BLaER1 treated with 17β-estradiol and CSF1 and Interleukin-3, amounts not matched to agents 10 nM and 100 nM (cell line): ENCODE measurements around the gene STK32B.

ENCODE experiments used
- H3K27ac ChIP-seq, 11 experiments: shearing (Covaris generic); formaldehyde crosslinking; 2 replicates each; pipeline ENCODE4 v1.8.1; 2022
- H3K27me3 ChIP-seq, 11 experiments: shearing (Covaris generic); formaldehyde crosslinking; 2 replicates each; pipeline ENCODE4 v1.8.1; 2022
- H3K36me3 ChIP-seq, 11 experiments: shearing (Covaris generic); formaldehyde crosslinking; 2 replicates each; pipeline ENCODE4 v1.8.1; 2022
- H3K4me1 ChIP-seq, 10 experiments: shearing (Covaris generic); formaldehyde crosslinking; 2 replicates each; pipeline ENCODE4 v1.8.1; 2022
- H3K4me2 ChIP-seq, 11 experiments: shearing (Covaris generic); formaldehyde crosslinking; 2 replicates each; pipeline ENCODE4 v1.8.1; 2022
- H3K4me3 ChIP-seq, 10 experiments: shearing (Covaris generic); formaldehyde crosslinking; 2 replicates each; pipeline ENCODE4 v1.8.1; 2022
- H3K9ac ChIP-seq, 11 experiments: shearing (Covaris generic); formaldehyde crosslinking; 2 replicates each; pipeline ENCODE4 v1.8.1; 2022
- H3K9me3 ChIP-seq, 11 experiments: shearing (Covaris generic); formaldehyde crosslinking; replicated peaks in 1 of 11; 2 replicates each; pipeline ENCODE4 v1.8.1; 2022
- H4K20me1 ChIP-seq, 11 experiments: shearing (Covaris generic); formaldehyde crosslinking; 2 replicates each; pipeline ENCODE4 v1.8.1; 2022
- Cebpa-rat ChIP-seq, 11 experiments: shearing (Covaris generic); IDR thresholded peaks; 2 replicates each; pipeline ENCODE4 v1.8.1; 2022

The STK32B gene

DNA sequence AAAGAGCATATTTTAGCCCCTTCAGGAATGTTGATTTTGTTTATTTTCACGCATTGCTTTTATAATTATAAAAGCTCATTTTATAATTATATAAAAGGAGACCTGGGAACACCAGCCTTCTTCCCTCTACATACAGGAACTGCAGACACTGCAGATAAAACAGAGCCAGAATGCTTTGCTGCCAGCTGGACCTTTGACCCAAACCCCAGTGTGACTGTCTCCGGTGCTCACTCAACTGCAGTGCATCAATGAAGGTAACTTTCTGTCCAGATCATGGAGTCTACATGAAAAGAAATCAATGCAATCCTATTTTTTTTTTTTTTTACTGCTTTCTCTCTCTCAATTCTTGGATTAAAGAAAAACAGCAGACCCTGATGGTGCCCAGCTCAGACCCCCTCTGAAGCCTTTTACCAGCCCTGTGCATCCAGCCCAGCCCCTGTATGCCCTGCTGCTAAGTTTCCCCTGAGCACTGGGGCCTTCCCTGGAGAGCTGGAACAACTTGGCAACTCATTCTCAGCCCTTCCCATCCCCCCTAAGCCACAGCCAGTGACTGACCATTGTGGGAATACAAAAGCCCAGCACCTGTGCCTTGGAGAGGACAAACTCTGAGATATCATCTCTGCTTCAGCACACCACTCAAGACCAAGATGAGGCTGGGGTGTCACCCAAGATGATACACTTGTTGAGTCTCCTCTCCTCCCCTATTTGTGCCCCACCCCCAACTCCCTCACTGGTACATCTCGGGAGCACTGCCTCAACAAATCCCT lies 475.0 kb downstream of the STK32B start:
- H3K4me1 ChIP-seq, result no peaks in the 10 kb centered on the region
- H3K36me3 ChIP-seq, result peaks cover 0 to 6% (median 0%) of the 10 kb centered on the region in 11 experiments; a peak in 2 of 22 replicates
- no peak overlapping the region for H3K27ac ChIP-seq
- no peaks in the 10 kb centered on the region for H4K20me1 ChIP-seq
- no peak for TF ChIP-seq Cebpa-rat (IDR thresholded peaks at IDR 0.05)
- H3K4me3 ChIP-seq, result no peak overlapping the region
- no peak overlapping the region for H3K9ac ChIP-seq
- no peaks in the 10 kb centered on the region for H3K27me3 ChIP-seq
- peaks cover 0 to 15% (median 5%) of the 10 kb centered on the region in 11 experiments; a peak in 10 of 22 replicates for H3K9me3 ChIP-seq
- H3K4me2 ChIP-seq, result no peak overlapping the region

DNA sequence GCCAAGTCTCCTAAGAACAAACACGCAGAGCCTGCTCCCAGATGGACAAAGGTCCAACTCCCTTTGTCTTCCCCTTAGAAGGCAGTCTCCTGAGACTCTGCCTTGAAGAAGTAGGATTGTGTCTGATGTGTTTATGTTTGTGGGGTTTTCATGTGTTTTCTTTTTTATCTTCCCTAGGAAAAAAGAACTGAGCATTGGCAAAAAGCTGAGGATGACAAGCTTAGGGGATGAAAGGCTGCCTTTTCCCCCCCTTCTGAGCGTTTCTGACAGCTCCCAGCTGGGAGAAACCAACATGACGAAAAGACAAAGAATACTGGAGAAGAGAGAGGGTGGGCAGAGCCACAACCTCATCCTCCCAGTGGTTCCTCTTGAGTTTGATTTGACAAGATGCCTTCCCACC lies 475.9 kb downstream of the STK32B start:
- Histone ChIP-seq H4K20me1 (no peaks in the 10 kb centered on the region), H3K27ac (no peak overlapping the region), H3K4me3 (no peak overlapping the region), H3K9me3 (peaks cover 0 to 15% (median 5%) of the 10 kb centered on the region in 11 experiments; a peak in 10 of 22 replicates), H3K9ac (no peak overlapping the region), H3K4me2 (no peak overlapping the region), H3K36me3 (peaks cover 0 to 8% (median 0%) of the 10 kb centered on the region in 11 experiments; a peak in 3 of 22 replicates), H3K4me1 (no peaks in the 10 kb centered on the region), H3K27me3 (no peaks in the 10 kb centered on the region)
- TF ChIP-seq Cebpa-rat (IDR thresholded peaks at IDR 0.05), result no peak

DNA sequence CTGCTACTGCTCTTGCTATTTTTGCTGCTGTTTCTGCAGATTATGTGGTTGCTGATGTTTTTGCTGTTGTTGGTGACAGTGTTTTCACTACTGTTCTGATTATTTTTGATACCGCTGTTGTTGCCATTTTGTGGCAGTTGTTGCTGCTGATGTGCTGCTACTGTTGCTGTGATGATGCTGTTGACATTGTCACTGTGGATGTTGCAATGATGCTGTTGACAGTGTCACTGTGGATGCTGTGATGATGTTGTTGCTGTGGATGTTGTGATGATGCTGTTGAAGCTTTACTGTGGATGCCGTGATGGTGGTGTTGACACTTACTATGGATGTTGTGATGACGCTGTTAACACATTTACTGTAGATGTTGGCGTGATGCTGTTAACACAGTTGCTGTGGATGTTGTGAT lies 476.8 kb downstream of the STK32B start:
- no peak overlapping the region for H3K4me3 ChIP-seq
- H3K36me3 ChIP-seq, result peaks cover 0 to 8% (median 0%) of the 10 kb centered on the region in 11 experiments; a peak in 3 of 22 replicates
- no peaks in the 10 kb centered on the region for H3K27me3 ChIP-seq
- no peak overlapping the region for H3K9ac ChIP-seq
- H3K4me1 ChIP-seq, result no peaks in the 10 kb centered on the region
- H3K9me3 ChIP-seq, result peaks cover 0 to 15% (median 5%) of the 10 kb centered on the region in 11 experiments; a peak in 10 of 22 replicates
- H4K20me1 ChIP-seq, result no peaks in the 10 kb centered on the region
- no peak overlapping the region for H3K27ac ChIP-seq
- TF ChIP-seq Cebpa-rat (IDR thresholded peaks at IDR 0.05), result no peak
- H3K4me2 ChIP-seq, result no peak overlapping the region

DNA sequence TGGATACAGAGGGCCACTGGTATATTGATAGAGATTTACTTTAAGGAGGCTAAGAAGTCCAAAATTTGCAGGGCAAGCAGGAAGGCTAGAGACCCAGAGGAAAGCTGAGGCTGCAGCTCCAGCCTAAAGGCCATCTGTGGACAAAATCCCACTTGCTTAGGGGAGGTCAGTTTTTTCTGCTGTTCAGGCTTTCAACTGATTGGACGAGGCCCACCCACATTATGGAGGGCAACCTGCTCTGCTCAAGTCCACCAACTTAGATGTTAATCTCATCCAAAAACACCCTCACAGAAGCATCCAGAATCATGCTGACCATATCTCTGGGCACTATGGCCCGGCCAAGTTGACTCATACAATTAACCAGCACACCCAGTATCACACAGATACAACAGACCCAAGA lies 480.8 kb downstream of the STK32B start:
- Histone ChIP-seq H3K4me3 (no peak overlapping the region), H3K9me3 (peaks cover 5 to 13% (median 12%) of the 10 kb centered on the region in 11 experiments; a peak in 17 of 22 replicates), H3K36me3 (peaks cover 0 to 24% (median 0%) of the 10 kb centered on the region in 11 experiments; a peak in 4 of 22 replicates), H3K4me2 (no peak overlapping the region), H3K27me3 (no peaks in the 10 kb centered on the region), H3K27ac (no peak overlapping the region), H3K4me1 (no peaks in the 10 kb centered on the region), H4K20me1 (no peaks in the 10 kb centered on the region), H3K9ac (no peak overlapping the region)
- no peak for TF ChIP-seq Cebpa-rat (IDR thresholded peaks at IDR 0.05)

DNA sequence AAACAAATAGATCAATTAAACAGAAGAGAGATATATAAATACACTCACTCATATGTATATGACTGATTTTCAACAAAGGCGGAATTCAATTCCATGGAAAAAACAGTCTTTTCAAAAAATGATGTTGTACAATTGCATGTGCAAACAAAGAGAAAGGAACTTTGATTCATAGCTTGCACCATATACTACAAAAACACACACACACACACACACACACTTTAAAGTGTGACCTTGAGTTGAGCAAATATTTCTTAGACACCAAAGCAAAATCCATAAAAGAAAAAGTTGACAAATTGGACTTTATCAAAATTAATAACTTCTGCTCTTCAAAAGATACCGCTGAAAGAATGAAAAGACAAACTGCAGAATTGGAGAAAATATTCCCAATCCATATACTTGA lies 488.3 kb downstream of the STK32B start:
- H3K36me3 ChIP-seq, result peaks cover 0 to 8% (median 0%) of the 10 kb centered on the region in 11 experiments; a peak in 2 of 22 replicates
- no peak for TF ChIP-seq Cebpa-rat (IDR thresholded peaks at IDR 0.05)
- peaks cover 5 to 13% (median 12%) of the 10 kb centered on the region in 11 experiments; a peak in 17 of 22 replicates for H3K9me3 ChIP-seq
- H3K4me1 ChIP-seq, result no peaks in the 10 kb centered on the region
- H3K9ac ChIP-seq, result no peak overlapping the region
- H3K4me2 ChIP-seq, result no peak overlapping the region
- H3K4me3 ChIP-seq, result no peak overlapping the region
- no peak overlapping the region for H3K27ac ChIP-seq
- H3K27me3 ChIP-seq, result no peaks in the 10 kb centered on the region
- H4K20me1 ChIP-seq, result no peaks in the 10 kb centered on the region

DNA sequence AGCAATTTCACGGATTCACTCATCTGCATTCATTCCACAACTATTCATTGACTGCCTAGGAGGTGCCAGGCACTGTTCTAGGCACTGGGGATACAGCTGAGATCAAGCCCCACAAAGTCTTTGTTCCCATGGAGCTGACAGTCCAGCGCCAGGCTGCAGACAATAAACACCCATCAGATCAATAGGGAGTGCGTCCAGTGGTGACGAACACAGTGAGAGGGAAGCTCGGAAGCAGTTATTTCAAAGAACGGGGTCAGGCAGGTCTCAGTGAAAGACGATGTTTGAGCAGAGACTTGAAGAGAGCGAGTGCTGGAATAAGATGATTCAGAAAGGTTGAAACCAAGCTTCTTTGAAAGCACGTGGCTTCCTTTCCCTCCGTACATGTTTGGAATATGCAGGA lies 489.9 kb downstream of the STK32B start:
- Histone ChIP-seq H3K9ac (no peak overlapping the region), H3K4me1 (no peaks in the 10 kb centered on the region)
- TF ChIP-seq Cebpa-rat (IDR thresholded peaks at IDR 0.05), result no peak

GRCh38 chr4:5543681-5544080 lies 492.4 kb downstream of the STK32B start:
- Histone ChIP-seq H3K4me3 (no peak overlapping the region), H4K20me1 (no peaks in the 10 kb centered on the region), H3K36me3 (peaks cover 0 to 18% (median 15%) of the 10 kb centered on the region in 11 experiments; a peak in 16 of 22 replicates), H3K4me1 (no peaks in the 10 kb centered on the region), H3K4me2 (no peak overlapping the region), H3K27ac (no peak overlapping the region), H3K9ac (no peak overlapping the region), H3K9me3 (peaks cover 18 to 22% (median 21%) of the 10 kb centered on the region in 11 experiments), H3K27me3 (no peaks in the 10 kb centered on the region)
- no peak for TF ChIP-seq Cebpa-rat (IDR thresholded peaks at IDR 0.05)

More for the DNA sequence above, 489.9 kb downstream of the STK32B start:
- H4K20me1 ChIP-seq, result no peaks in the 10 kb centered on the region
- no peaks in the 10 kb centered on the region for H3K9me3 ChIP-seq
- H3K27me3 ChIP-seq, result no peaks in the 10 kb centered on the region
- H3K36me3 ChIP-seq, result no peaks in the 10 kb centered on the region
- H3K4me3 ChIP-seq, result no peak overlapping the region
- no peak overlapping the region for H3K4me2 ChIP-seq
- H3K27ac ChIP-seq, result no peak overlapping the region

- peaks cover 0 to 18% (median 15%) of the 10 kb centered on the region in 11 experiments; a peak in 16 of 22 replicates for H3K36me3 ChIP-seq
- no peak overlapping the region for H3K4me3 ChIP-seq
- H3K9ac ChIP-seq, result no peak overlapping the region
- no peaks in the 10 kb centered on the region for H3K27me3 ChIP-seq
- no peak for TF ChIP-seq Cebpa-rat (IDR thresholded peaks at IDR 0.05)
- no peaks in the 10 kb centered on the region for H4K20me1 ChIP-seq
- H3K9me3 ChIP-seq, result peaks cover 25 to 30% (median 29%) of the 10 kb centered on the region in 11 experiments
- no peak overlapping the region for H3K4me2 ChIP-seq
- H3K4me1 ChIP-seq, result no peaks in the 10 kb centered on the region
- no peak overlapping the region for H3K27ac ChIP-seq
Measured at GRCh38 chr4:5544762-5545161, 493.5 kb downstream of the STK32B start.

DNA sequence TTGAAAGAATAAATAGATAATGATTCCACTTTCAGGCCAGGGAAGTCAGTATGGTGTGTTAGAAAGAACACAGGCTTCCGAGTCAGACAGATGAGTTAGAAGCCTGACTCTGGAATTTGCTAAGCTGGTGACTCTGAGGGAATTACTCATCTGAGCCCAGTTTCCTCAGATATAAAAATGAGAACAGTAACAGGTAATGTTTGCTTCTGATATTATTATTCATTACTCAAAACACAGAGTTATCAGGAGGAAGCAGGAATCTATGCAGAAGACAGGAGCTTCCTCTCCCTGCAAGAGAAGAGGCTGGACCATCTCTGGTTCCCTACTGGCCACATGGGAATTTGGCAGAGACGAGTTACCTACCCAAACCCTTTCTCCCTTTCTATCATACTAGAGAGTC lies 494.0 kb downstream of the STK32B start:
- H3K4me2 ChIP-seq, result no peak overlapping the region
- peaks cover under 1 to 18% (median 15%) of the 10 kb centered on the region in 11 experiments; a peak in 16 of 22 replicates for H3K36me3 ChIP-seq
- no peak for TF ChIP-seq Cebpa-rat (IDR thresholded peaks at IDR 0.05)
- no peak overlapping the region for H3K27ac ChIP-seq
- H4K20me1 ChIP-seq, result no peaks in the 10 kb centered on the region
- H3K27me3 ChIP-seq, result no peaks in the 10 kb centered on the region
- H3K4me3 ChIP-seq, result no peak overlapping the region
- no peaks in the 10 kb centered on the region for H3K4me1 ChIP-seq
- peaks cover 30 to 36% (median 34%) of the 10 kb centered on the region in 11 experiments for H3K9me3 ChIP-seq
- no peak overlapping the region for H3K9ac ChIP-seq
